Measurements from ENCODE around the gene EVC.

Gene EVC

GRCh38 chr4:5760936-5761480, 50.0 kb downstream of the EVC start:
- no peak for DNase-seq (ENCODE audit: low spot score)
- no peak for TF ChIP-seq CTCF (IDR thresholded peaks at IDR 0.05; ENCODE audit: extremely low read depth, missing control alignments)

GRCh38 chr4:5770051-5770450, 59.0 kb downstream of the EVC start:
- TF ChIP-seq CTCF (IDR thresholded peaks at IDR 0.05; ENCODE audit: extremely low read depth, missing control alignments): no peak
- DNase-seq (ENCODE audit: low spot score): no peak

GRCh38 chr4:5772528-5773270, 61.7 kb downstream of the EVC start:
- no peak for DNase-seq (ENCODE audit: low spot score)
- no peak for TF ChIP-seq CTCF (IDR thresholded peaks at IDR 0.05; ENCODE audit: extremely low read depth, missing control alignments)

GRCh38 chr4:5773271-5773555, 62.2 kb downstream of the EVC start:
- DNase-seq (ENCODE audit: low spot score): no peak
- no peak for TF ChIP-seq CTCF (IDR thresholded peaks at IDR 0.05; ENCODE audit: extremely low read depth, missing control alignments)

- TF ChIP-seq CTCF (IDR thresholded peaks at IDR 0.05; ENCODE audit: extremely low read depth, missing control alignments): no peak
- no peak for DNase-seq (ENCODE audit: low spot score)
Measured at GRCh38 chr4:5774416-5775036, 63.5 kb downstream of the EVC start.

- TF ChIP-seq CTCF (IDR thresholded peaks at IDR 0.05; ENCODE audit: extremely low read depth, missing control alignments): no peak
- no peak for DNase-seq (ENCODE audit: low spot score)
Measured at GRCh38 chr4:5776510-5776909, 65.5 kb downstream of the EVC start.

- TF ChIP-seq CTCF (IDR thresholded peaks at IDR 0.05; ENCODE audit: extremely low read depth, missing control alignments): no peak
- no peak for DNase-seq (ENCODE audit: low spot score)
Measured at GRCh38 chr4:5780831-5781480, 70.0 kb downstream of the EVC start.

Data from GM20000 (cell line).